T-helper 2 cell (primary cell): Measurements from ENCODE around the gene PRTFDC1.
"Not testable (repeated sequence)": the region's sequence is repeated elsewhere in the genome, so short reads cannot be mapped to it uniquely, and the experiment has no call there.

Experiments used
- DNase-seq, 5 experiments: peaks; one replicate each; pipeline versions ENCODE4 v3.0.0 to v3.0.0-alpha.2; 2012 to 2022

PRTFDC1 gene

DNA sequence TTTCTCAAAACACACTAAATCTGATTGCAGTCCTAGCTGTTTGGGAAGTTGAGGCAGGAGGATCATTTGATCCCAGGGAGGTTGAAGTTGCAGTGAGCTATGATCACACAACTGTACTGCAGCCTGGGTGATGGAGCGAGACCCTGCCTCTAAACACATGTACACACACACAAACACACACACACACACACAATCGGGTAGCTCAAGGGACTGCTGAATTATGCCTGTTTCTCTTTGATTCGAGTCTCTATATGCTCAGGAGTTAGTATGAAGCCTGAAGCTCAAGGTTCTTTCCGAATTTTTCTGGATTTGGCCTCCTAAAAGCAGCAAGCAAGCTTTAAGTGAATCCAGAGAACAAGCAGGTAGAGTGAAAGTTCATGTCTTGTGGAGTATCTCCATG is 22.5 kb downstream of the PRTFDC1 start:
- no peak for DNase-seq

DNA sequence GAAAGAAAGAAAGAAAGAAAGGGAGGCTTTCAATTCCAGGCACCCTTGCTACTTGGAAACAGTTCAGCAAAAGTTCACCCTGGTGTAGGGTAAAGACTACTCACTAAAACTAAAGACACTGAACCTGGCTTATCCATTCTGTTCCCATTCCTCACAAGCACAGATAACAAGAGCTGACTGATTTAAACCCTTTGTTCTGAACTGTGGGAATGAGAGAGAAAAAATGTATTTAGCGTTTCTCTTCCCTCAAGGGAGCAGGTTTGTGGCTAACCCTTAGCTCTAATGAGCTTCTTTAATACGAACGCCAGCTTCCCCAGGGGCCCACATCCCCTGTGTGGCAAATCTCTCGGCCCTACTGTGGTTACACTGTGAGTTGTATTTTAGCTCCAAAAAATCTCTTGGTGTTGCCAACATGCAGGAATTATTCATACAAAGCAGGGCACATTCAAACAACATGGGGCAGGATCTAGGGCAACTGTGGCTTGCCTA is 23.3 kb downstream of the PRTFDC1 start:
- no peak for DNase-seq

DNA sequence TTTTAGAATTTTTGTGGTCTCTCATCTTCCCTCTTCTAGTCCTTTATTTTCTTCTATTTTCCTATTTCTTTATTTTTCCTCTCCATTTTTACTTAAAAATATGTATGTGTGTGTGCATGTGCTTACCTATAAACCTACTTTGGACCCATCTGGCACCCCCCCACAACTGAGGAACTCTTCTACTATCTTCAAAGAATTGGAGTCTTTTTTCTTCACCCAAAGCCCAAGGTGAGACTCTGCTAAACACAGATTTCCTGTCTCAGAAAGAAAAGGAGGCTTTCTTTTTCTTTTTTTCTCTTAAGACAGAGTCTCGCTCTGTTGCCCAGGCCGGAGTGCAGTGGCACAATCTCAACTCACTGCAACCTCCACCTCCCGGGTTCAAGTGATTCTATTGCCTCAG is 24.2 kb downstream of the PRTFDC1 start:
- peak in 1 of 5 experiments; percentile 2 for DNase-seq

DNA sequence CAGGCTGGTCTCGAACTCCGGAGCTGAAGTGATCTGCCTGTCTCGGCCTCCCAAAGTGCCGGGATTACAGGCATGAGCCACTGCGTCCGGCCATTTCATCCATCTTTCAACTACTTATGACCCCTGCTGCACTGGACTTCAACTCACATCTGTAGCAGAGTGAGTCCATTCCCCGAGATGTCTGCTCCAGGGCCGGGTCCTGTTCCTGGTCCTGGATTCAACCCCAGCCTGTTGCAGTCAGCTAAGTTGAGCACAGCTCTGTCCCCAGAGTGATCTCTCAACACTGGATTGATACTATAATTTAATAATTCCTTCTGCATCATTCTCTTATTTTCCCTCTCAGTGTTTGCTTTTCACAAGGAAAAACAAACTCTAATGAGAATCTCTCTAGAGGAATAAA is 25.8 kb downstream of the PRTFDC1 start:
- no peak for DNase-seq

DNA sequence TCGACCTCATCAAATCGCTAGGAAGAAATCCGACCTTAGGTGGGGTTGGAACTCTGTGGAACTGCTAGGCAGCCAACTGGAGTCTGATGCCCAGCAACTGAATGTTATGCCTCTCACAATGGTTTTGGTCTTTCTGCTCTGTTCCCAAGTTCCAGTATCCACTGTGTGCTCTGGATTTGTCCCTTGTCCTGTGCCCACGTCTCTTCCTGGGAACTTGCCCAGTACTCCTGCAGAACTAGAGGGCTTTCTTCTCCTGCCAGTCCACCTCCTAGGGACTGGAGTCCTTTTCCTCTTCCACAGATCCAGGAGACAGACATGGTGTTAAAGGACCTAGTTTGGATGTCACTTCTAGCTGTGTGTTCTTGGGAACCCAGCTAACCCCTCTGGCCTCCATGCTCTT is 26.6 kb downstream of the PRTFDC1 start:
- DNase-seq = no peak

DNA sequence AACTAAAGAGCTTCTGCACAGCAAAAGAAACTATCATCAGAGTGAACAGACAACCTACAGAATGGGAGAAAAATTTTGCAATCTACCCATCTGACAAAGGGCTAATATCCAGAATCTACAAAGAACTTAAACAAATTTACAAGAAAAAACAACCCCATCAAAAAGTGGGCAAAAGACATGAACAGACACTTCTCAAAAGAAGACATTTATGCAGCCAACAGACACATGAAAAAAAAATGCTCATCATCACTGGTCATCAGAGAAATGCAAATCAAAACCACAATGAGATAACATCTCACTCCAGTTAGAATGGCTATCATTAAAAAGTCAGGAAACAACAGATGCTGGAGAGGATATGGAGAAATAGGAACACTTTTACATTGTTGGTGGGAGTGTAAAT is 27.9 kb downstream of the PRTFDC1 start:
- not testable (repeated sequence) for DNase-seq

DNA sequence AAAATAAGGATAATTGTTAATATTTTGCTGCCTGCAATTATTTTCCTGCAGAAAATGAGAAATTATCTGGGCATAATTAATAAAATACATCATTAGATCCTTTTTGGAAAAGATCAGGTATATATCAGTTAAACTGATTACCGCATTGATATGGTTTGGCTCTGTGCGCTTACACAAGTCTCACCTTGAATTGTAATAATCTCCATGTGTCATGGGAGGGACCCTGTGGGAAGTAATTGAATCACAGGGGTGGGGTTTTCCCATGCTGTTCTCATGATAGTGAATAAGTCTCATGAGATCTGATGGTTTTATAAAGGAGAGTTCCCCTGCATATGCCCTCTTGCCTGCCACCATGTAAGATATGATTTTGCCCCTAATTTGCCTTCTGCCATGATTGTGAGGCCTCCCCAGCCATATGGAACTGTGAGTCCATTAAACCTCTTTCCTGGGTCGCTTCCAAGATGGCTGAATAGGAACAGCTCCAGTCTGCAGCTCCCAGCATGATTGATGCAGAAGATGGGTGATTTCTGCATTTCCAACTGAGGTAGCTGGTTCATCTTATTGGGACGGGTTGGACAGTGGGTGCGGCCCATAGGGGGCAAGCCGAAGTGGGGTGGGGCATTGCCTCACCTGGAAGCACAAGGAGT is 30.1 kb downstream of the PRTFDC1 start:
- DNase-seq = not testable (repeated sequence)

DNA sequence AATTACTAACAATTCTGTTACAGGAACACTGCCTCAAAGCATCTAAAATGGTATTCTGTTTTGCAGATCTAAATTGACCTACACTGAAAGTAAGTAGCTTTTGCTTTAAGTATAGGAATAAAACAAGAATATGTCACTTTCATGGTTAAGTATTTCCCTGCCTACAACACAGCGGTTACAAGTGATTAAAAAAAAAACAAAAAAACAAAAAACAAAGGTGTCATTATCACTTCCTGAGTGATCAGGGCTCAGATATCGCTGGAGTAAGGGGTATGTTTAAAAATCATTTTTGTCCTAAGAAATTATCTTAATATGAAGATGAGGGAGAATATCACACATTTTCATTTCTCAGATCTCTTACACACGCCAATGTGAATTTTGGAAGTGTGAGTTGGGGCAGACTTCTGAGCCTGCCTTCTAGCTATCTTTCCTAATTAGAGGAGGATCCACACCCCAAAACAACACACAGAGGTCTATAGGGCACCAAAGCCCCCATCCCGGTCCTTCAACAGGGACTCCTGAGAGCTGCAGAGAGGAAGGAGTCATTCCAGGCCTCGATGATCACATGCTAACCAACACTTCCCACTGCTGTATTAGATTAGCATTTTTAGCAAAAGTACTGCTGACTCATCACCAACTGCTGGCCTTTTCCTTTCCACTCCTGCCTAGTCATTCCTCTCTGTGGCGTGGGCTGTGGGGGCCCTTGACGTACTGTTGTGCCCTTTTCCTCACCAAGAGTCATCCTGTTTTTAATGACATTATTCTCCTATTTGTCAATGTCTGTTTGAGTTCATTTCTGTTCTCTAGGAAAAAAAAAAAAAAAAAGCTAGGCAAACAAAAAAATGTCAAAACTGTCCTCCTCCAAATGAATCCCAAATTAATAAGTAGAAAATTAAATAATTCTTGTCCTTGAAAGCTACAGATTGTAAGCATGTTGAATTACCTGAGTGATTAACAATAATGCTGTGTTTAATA is 31.2 kb downstream of the PRTFDC1 start:
- DNase-seq = peak in 2 of 5 experiments; percentile 67 to 85

DNA sequence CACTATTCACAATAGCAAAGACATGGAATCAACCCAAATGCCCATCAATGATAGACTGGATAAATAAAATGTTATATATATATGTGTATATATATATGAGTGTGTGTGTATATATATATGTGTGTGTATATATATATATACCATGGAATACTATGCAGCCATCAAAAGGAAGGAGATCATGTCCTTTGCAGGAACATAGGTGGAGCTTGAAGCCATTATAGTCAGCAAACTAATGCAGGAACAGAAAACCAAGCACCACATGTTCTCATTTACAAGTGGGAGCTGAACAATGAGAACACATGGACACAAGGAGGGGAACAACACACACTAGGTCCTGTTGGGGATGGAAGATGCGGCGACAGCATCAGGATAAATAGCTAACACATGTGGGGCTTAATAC is 32.2 kb downstream of the PRTFDC1 start:
- DNase-seq = not testable (repeated sequence)

DNA sequence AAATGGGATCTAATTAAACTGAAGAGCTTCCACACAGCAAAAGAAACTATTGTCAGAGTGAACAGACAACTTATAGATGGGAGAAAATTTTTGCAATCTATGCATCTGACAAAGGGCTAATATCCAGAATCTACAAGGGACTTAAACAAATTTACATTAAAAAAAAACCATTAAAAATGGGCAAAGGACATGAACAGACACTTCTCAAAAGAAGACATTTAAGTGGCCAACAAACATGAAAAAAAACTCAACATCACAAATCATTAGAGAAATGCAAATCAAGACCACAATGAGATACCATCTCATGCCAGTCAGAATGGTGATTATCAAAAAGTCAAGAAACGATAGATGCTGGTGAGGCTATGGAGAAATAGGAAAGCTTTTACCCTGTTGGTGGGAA is 32.8 kb downstream of the PRTFDC1 start:
- not testable (repeated sequence) for DNase-seq

DNA sequence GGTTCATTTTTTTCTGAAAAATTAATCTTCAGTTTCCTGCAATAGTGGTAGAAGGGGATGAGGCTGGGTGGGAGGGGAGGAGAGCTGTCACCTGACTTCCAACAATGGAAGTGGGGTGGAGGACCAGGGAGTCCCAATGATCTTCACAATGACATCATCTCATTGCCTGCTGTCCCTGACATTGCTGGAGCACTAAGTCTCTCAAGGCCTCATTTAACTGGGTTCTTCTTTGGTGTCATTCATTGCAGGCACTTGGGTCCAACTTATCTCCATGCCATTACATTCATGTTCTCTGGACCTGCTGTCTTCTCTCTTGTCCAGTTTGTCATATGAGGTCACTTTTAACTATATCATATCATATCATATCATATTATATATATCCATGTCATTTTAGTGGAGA is 34.4 kb downstream of the PRTFDC1 start:
- no peak for DNase-seq

DNA sequence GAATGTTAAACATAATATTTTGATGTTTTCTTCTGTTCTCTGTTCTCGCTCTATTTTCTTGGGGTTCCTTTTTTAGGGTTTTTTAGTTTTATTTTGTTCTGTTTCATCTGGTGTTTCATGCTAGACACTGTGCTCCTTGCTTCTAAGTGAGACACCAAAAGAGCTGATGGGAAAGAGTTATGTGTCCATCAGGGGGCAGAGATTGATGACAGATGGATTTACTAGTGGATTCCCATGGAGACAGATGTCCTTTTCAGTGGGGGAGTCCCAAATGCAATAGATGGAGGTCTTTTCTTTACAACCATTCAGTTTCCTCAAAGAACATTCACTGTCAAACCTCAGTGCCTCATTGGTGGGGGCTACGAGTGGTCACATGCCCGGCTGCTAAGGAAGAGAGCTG is 34.9 kb downstream of the PRTFDC1 start:
- DNase-seq = no peak

DNA sequence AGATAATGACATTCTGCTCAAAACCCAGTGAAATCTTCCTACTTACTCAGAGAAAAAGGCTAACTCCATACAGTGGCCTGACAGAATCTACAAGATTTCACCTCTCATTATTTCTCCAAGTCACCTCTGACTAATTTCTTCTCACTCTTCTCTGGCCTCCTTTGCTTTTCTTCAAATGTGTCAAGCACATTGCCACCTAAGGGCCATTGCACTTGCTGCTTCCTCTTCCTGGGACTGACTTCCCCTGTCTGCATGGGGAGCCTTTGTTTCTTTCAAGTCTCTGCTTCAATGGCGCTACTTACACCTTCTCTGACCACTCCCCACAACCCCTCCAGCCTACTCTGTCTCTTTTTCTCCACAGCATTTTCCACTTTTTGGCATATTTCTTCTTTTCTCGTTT is 36.0 kb downstream of the PRTFDC1 start:
- DNase-seq = no peak

DNA sequence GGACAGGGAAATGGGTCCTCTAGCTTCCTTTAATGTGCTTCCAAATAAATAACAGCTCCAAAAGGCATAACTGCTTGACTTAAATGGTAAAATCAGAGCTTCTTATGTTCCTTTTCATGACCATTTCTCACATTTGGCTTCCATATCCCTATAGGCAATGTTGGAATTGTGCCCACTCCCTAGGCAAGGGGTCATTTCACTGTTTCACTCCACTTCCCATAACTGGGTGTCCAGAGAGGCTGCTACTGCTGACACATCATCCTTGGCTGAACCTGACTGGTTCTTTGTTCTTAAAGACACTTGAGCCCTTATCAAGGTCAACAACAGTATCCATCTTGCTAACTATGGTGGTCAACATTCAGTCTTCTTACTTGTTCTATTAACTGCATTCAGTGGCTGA is 37.1 kb downstream of the PRTFDC1 start:
- no peak for DNase-seq

DNA sequence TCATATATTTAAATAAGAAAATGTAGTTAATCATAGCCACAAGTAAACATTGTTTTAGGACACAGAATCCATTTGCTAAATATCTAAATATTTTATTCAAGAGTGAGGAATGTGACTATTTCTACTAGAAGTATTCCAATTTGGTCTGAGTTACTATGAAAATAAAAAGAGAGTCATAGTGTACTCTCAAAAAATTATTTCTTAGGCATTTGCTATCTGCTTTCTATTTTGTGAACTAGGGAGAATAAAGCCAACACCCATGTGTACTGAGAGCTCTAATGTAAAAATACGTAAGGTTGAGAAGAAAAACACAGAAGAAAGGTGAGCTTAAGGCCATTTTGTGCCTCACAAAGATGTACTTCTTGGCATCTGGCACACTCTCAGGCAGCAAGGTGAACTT is 38.3 kb downstream of the PRTFDC1 start:
- DNase-seq = no peak

DNA sequence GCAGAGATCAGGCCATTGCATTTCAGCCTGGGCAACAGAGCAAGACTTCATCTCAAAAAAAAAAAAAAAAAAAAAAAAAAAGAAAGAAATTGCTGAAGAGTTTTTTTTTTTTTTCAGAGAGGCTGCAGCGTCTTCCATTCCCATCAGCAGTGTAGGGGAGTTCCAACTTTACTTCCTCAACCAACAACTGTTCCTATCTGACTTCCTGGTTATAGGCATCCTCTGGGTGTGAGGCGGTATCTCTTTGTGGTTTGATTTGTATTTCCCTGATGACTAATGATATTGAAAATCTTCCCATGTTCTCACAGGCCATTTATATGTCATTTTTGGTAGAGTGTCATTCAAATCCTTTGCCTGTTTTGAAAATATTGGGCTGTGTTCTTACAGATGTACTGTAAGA is 40.2 kb downstream of the PRTFDC1 start:
- DNase-seq = no peak

DNA sequence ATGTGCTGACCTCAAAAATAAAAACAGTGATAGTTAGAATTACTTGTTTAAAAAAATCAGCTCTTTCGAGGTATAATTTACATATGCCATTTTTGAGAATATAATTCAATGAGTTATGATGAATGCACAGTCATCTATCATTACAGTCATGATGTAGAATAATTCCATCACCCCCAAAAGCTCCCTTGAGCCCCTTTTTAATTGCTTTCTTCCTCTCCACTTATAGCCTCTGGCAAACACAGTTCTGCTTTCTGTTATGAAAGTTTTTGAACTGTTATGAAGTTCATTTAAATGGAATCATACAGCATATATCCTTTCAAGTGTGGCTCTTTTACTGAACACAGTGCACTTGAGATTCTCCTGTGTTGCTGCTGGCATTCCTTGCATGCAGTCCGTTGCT is 41.4 kb downstream of the PRTFDC1 start:
- DNase-seq = no peak

DNA sequence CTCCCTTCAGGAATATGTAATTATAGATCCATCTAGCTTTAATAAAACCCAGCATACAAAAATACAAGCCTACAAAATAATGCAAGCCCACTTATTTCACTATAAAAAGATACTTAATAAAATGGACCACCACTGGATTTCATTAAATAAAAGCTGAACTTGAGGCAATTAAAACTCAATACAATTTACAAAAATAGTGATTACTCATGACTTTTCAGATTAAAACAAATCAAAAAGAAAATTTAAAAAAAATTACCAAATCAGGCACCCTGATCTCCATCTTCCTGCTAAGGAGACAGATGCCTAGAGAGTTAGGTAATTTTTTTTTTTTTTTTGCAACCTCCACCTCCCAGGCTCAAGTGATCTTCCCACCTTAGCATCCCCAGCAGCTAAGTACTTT is 41.8 kb downstream of the PRTFDC1 start:
- DNase-seq = no peak

DNA sequence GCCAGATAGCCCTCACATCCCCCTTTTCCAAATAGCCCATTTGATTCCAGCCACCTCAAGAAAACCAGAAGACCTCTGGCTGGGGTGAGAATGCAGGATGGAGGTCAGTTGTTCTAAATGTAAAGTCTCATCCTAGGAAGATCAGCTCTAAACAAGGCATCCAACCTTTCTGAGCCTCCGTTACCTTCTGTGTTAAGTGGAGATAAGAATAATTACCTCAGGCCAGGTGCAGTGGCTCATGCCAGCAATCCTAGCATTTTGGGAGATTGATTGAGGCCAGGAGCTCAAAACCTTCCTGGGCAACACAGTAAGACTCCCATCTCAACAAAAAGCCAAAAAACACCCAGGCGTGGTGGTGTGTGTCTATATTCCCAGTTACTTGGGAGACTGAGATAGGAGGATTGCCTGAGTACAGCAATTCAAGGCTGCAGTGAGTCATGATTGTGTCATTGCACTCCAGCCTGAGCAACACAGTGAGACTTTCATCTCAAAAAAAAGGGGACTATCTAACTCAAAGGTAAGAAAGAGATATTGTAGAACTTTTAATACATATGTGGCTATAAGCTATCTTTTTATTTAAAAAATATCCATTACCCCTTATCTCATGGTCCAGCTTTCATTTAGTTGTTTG is 43.5 kb downstream of the PRTFDC1 start:
- DNase-seq = no peak

DNA sequence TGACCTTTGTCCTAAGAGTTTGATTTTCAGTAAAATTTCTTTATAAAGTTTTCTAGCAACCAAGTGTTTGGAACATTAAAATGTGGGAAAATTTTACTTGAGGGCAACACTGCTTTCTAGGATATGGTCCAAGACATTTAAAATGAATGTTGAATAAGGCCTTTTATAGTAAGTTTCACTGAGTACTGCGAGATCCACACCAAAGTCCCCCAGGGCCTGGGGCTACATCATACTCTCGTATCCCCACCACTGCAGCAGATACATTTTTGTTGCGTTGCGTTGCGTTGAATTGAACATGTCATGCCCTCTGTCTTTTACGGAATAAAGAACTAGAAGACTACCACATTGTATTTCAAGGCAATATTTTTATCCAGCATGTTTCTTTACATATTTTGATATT is 44.5 kb downstream of the PRTFDC1 start:
- no peak for DNase-seq

DNA sequence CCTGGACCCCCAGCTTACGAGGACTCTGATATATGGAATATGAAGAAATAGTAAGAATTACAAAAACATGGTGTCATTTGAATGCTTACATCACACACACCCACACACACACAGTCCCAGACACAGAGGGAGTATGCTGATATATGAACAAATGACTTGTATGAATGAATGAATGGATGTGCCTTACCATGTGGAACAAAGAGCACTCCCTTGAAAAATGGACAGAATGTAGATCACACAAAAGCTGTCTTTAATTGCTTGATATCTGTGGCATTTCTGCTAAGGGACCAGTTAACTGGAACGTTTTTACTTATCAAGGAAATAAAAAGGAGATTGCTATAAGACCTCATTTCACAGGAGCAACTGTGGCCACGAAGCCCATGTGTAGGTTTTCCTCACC is 46.0 kb downstream of the PRTFDC1 start:
- no peak for DNase-seq

DNA sequence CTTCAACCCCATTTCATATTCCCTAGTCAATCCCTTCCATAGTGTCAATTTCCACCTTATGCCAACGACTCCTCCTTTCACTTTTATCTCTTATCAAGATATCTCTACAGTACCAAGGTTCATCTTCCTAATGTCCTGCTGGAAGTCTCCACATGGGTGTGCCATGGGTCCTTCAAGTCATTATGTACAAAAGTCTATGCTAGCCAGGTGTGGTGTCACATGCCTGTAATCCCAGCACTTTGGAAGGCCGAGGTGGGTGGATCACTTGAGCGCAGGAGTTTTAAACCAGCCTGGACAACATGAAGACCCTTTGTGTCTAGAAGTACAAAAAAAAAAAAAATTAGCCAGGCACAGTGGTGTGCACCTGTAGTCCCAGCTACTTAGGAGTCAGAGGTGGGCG is 47.6 kb downstream of the PRTFDC1 start:
- no peak for DNase-seq

DNA sequence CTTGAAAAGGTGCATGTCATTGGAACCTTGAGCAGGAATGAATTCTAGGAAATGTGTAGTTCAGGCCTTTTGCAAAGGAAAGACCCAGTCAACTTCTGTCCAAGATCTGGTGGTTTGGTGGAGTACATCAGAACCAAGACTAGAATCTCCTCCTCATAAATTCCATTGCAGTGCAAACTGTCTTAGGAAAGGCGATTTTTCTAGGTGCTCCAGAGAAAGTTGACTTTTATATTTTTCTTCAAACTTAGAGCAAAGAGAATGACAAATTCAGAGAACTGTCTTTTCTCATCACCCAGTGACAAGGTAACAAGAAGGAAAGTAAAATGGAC is 50.0 kb downstream of the PRTFDC1 start:
- no peak for DNase-seq
